ENCODE measurements around the gene ADAMTSL1.

The ADAMTSL1 gene

DNA sequence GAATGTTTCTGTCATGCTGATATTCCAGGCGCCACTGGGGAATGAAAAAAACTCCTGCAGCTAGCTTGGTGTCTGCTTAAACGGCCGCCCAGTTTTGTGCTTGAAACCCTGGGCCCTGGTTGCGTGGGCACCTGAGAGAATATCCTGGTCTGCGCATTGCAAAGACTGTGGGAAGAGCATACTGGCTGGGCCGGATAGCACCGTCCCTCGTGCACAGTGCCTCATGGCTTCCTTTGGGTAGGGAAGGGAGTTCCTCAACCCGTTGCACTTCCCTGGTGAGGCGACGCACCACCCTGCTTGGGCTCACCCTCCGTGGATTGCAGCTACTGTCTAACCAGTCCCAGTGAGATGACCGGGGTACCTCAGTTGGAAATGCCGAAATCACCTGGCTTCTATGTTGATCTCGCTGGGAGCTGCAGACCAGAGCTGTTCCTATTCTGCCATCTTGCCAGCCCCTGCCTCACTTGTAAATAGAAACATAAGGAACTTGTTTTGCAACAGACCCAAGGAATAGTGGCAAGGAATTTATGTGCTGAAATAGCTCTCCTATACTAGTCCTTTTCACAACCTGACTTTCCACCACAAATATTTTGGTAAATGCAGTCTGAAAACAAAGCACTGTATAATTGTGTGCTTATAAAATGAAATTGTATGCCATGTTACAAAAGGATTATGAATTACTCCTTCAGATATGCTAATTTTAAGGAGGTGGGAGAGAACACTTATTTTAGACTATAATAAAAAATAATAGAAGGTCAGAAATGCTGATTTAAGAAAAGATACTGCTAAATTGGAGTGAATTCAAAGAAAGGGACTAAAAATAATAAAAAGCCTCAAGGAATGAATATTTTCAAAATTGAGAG, 90.3 kb downstream of the ADAMTSL1 start:
- Histone ChIP-seq H3K9me3 (ENCODE audit: control insufficient read depth, low read length) (peaks cover 6% of the 10 kb centered on the region), H3K9ac (ENCODE audit: low read length) (no peak overlapping the region), H3K4me3 (ENCODE audit: low read length) (no peak overlapping the region), H3K27me3 (replicated peaks; ENCODE audit: control insufficient read depth, insufficient read depth, low read length) (no peaks in the 10 kb centered on the region), H3K4me1 (ENCODE audit: control insufficient read depth, insufficient read depth, low read length) (peaks cover 15% of the 10 kb centered on the region), H3K36me3 (ENCODE audit: control insufficient read depth, insufficient read depth, low read length, severe bottlenecking) (no peaks in the 10 kb centered on the region)
- peak; percentile 71 for DNase-seq (ENCODE audit: low read depth)

DNA sequence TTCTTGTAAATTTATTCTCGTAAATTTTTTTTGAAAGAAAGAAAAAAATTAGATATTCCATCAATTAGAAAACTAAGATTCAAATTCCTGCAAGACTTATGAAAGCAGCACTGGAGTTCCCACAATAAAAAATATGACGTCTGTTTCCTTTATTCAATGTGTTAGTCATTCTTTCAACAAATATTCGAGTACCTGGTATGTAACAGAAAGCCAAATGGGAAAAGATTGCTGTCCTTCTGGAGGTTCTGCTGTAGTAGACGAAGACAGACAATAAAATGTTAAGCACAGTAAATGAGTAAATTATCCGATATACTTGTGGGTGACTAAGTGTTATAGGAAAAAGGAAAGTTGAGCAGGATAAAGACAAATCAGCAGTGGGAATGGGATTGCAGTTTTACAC, 92.2 kb downstream of the ADAMTSL1 start:
- H3K36me3 ChIP-seq (ENCODE audit: control insufficient read depth, insufficient read depth, low read length, severe bottlenecking), result no peaks in the 10 kb centered on the region
- no peak overlapping the region for H3K9ac ChIP-seq (ENCODE audit: low read length)
- peaks cover 18% of the 10 kb centered on the region for H3K4me1 ChIP-seq (ENCODE audit: control insufficient read depth, insufficient read depth, low read length)
- peaks cover 6% of the 10 kb centered on the region for H3K9me3 ChIP-seq (ENCODE audit: control insufficient read depth, low read length)
- peak; percentile 67 for DNase-seq (ENCODE audit: low read depth)
- H3K4me3 ChIP-seq (ENCODE audit: low read length), result no peak overlapping the region
- H3K27me3 ChIP-seq (replicated peaks; ENCODE audit: control insufficient read depth, insufficient read depth, low read length), result no peaks in the 10 kb centered on the region

DNA sequence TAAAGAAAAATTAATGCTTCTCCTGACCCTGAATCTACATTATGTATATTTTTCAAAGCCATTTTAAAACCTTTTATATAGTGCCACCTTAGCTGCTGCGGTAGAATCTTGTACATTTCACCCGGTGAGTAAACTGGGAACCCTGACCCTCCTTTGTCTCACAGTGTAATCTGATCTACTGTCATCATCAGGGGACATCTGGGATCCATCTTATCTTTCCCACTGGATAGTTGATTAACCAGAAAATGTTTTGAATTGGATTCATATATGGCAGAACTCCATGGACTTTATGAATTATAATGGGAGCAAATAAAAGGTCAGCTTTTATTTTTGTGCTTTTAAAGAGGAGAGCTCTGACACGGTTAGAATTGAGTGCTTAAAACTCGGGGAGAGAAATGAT, 95.0 kb downstream of the ADAMTSL1 start:
- Histone ChIP-seq H3K4me3 (ENCODE audit: low read length) (peak overlapping the region; percentile 61), H3K4me1 (ENCODE audit: control insufficient read depth, insufficient read depth, low read length) (peaks cover 18% of the 10 kb centered on the region), H3K36me3 (ENCODE audit: control insufficient read depth, insufficient read depth, low read length, severe bottlenecking) (peaks cover 2% of the 10 kb centered on the region), H3K9ac (ENCODE audit: low read length) (no peak overlapping the region), H3K27me3 (replicated peaks; ENCODE audit: control insufficient read depth, insufficient read depth, low read length) (no peaks in the 10 kb centered on the region), H3K9me3 (ENCODE audit: control insufficient read depth, low read length) (no peaks in the 10 kb centered on the region)
- no peak for DNase-seq (ENCODE audit: low read depth)

DNA sequence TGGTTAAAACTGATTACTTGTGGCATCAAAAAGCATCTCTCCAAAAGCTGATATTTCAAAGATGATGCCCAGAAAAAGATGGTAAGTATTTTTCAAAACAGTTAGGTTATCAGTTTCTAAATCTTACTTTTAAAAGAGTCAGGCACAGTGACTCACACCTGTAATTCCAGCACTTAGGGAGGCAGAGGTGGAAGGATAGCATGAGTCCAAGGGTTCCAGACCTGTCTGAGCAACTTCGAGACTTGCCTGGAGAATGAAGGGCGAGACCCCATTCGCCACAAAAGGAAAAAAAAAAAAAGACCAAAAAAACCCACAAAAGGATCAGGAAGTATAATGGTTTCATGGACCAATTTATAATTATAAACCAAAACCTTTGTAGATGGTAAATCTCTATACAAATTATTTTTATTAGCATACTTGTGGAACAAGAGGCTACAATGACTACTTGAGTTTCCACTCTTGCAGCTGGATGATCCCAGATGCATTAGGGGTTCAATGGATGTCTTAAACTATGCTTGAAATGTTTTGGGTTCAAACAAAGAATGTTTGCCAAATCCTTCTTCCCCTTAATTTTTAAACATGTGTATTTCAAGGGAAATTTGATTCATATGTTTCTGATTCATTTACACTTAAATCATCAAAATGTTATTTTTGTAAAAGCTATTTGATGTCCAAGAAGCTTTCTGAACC, 96.1 kb downstream of the ADAMTSL1 start:
- no peak overlapping the region for H3K4me3 ChIP-seq (ENCODE audit: low read length)

DNA sequence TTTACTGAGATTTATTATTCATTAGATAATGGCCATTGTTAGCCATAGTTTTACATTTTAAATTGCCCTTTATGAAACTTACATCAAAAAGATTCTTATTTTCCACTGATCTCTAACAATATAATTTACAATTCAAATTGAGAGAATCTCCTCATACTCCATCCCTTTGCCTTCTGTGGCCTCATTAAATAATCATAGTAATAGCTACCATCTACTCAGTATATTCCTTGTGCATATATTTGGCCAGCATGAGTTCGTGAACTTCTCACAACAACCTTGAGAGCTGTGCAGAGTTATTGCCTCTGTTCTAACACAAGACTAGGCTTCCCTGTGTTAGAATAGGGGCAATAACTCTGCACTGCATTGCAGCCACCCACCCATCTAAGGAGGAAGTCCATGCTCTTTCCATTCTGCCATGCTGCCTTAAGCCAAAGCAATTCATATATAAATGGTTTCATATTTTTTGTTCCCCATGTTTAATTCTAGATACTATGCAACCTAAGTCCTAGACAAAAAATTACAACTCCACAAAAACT, 99.1 kb downstream of the ADAMTSL1 start:
- DNase-seq (ENCODE audit: low read depth), result no peak
- Histone ChIP-seq H3K4me3 (ENCODE audit: low read length) (no peak overlapping the region), H3K9ac (ENCODE audit: low read length) (no peak overlapping the region), H3K4me1 (ENCODE audit: control insufficient read depth, insufficient read depth, low read length) (peaks cover 8% of the 10 kb centered on the region), H3K9me3 (ENCODE audit: control insufficient read depth, low read length) (no peaks in the 10 kb centered on the region), H3K27me3 (replicated peaks; ENCODE audit: control insufficient read depth, insufficient read depth, low read length) (no peaks in the 10 kb centered on the region), H3K36me3 (ENCODE audit: control insufficient read depth, insufficient read depth, low read length, severe bottlenecking) (peaks cover 13% of the 10 kb centered on the region)

More for the DNA sequence above, 96.1 kb downstream of the ADAMTSL1 start:
- H3K9ac ChIP-seq (ENCODE audit: low read length), result no peak overlapping the region
- no peaks in the 10 kb centered on the region for H3K27me3 ChIP-seq (replicated peaks; ENCODE audit: control insufficient read depth, insufficient read depth, low read length)
- no peak for DNase-seq (ENCODE audit: low read depth)
- no peaks in the 10 kb centered on the region for H3K9me3 ChIP-seq (ENCODE audit: control insufficient read depth, low read length)
- H3K36me3 ChIP-seq (ENCODE audit: control insufficient read depth, insufficient read depth, low read length, severe bottlenecking), result peaks cover 9% of the 10 kb centered on the region
- peaks cover 14% of the 10 kb centered on the region for H3K4me1 ChIP-seq (ENCODE audit: control insufficient read depth, insufficient read depth, low read length)

DNA sequence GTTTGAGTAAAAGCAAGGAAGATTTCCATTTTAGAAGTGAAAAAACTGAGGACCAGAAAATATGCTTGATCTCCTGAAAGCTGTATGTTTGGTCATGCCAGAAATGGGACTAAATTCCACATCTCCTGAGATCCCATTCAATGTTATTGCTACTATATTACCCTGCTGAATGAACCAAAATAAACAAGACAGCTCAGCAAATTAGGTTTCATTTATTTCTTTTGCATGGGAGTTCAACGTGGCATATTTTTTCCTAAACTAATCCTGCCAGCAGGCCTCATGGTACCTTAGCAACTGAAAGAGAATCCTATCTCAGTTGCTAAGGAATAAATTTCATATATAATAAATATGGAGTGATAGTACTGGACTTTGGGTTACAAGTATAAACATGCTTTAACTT, 101.7 kb downstream of the ADAMTSL1 start:
- H3K9ac ChIP-seq (ENCODE audit: low read length), result no peak overlapping the region
- peaks cover 13% of the 10 kb centered on the region for H3K36me3 ChIP-seq (ENCODE audit: control insufficient read depth, insufficient read depth, low read length, severe bottlenecking)
- H3K9me3 ChIP-seq (ENCODE audit: control insufficient read depth, low read length), result no peaks in the 10 kb centered on the region
- no peaks in the 10 kb centered on the region for H3K27me3 ChIP-seq (replicated peaks; ENCODE audit: control insufficient read depth, insufficient read depth, low read length)
- peaks cover 12% of the 10 kb centered on the region for H3K4me1 ChIP-seq (ENCODE audit: control insufficient read depth, insufficient read depth, low read length)
- peak; percentile 15 for DNase-seq (ENCODE audit: low read depth)
- H3K4me3 ChIP-seq (ENCODE audit: low read length), result no peak overlapping the region

DNA sequence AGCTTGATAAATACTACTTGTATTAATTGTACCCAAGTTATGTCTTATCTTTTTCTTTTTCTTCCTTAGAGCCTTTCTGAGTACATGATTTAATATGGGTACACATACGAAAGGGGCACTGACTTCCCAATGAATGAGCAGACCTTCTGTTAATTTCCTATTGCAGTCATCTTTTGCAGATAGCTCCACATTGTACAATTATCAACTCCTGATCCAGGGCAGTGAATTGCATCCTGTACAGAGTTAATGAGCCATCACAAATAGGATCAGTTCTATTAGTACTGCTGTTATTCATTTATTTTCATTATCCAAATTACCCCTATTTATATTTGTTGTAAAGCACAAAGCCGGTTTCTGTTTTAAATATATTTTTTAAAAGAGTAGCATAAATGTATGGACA, 105.6 kb downstream of the ADAMTSL1 start:
- Histone ChIP-seq H3K27me3 (replicated peaks; ENCODE audit: control insufficient read depth, insufficient read depth, low read length) (no peaks in the 10 kb centered on the region), H3K9me3 (ENCODE audit: control insufficient read depth, low read length) (no peaks in the 10 kb centered on the region), H3K36me3 (ENCODE audit: control insufficient read depth, insufficient read depth, low read length, severe bottlenecking) (peaks cover 9% of the 10 kb centered on the region), H3K9ac (ENCODE audit: low read length) (no peak overlapping the region), H3K4me1 (ENCODE audit: control insufficient read depth, insufficient read depth, low read length) (peaks cover 16% of the 10 kb centered on the region), H3K4me3 (ENCODE audit: low read length) (no peak overlapping the region)
- no peak for DNase-seq (ENCODE audit: low read depth)

DNA sequence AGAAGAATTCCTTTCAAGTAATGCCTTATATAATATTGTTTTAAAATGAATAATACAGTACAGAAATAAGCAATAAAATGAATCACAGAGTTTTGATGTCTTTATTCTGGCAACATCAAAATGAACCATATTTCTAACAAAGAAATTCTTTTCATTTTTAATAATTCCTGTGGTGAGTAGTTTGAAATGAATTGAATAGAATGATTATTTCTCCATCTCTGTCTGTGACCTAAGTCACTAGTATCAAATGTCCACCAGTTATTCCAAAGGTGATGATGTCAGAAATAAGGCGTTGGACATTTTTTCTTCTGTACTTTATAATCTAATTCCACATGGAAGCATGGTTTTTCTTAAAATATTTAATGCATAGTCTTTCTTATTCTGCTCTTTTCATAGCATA, 106.2 kb downstream of the ADAMTSL1 start:
- peak; percentile 42 for DNase-seq (ENCODE audit: low read depth)
- Histone ChIP-seq H3K4me1 (ENCODE audit: control insufficient read depth, insufficient read depth, low read length) (peaks cover 16% of the 10 kb centered on the region), H3K36me3 (ENCODE audit: control insufficient read depth, insufficient read depth, low read length, severe bottlenecking) (peaks cover 7% of the 10 kb centered on the region), H3K27me3 (replicated peaks; ENCODE audit: control insufficient read depth, insufficient read depth, low read length) (no peaks in the 10 kb centered on the region), H3K9me3 (ENCODE audit: control insufficient read depth, low read length) (no peaks in the 10 kb centered on the region), H3K9ac (ENCODE audit: low read length) (no peak overlapping the region), H3K4me3 (ENCODE audit: low read length) (no peak overlapping the region)

DNA sequence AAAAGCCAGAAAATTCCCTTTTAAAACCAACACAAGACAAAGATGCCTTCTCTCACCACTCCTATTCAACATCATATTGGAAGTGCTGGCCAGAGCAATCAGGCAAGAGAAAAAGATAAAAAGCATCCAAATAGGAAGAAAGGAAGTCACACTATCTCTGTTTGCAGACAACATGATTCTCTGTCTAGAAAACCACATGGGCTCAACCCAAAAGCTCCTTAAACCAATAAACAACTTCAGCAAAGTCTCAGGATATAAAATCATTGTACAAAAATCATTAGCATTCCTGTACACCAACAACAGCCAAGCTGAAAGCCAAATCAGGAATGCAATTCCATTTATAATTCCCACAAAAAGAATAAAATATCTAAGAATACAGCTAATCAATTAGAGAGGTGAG, 112.0 kb downstream of the ADAMTSL1 start:
- Histone ChIP-seq H3K9me3 (ENCODE audit: control insufficient read depth, low read length) (peaks cover 5% of the 10 kb centered on the region), H3K36me3 (ENCODE audit: control insufficient read depth, insufficient read depth, low read length, severe bottlenecking) (peaks cover 3% of the 10 kb centered on the region)

DNA sequence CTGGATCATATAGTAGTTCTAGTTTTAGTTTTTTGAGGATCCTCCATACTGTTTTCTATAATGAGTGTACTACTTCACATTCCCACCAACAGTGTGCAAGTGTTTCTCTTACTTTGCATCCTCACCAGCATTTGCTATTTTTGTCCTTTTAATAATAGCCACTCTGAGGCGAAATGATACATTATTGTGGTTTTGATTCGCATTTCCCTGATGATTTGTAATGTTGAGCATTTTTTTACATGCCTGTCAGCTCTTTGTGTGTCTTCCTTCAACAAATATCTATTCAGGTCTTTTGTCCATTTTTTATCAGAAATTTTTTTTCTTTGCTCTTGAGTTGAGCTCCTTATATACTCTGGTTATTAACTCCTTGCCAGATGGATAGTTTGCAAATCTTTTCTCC, 114.0 kb downstream of the ADAMTSL1 start:
- Histone ChIP-seq H3K27me3 (replicated peaks; ENCODE audit: control insufficient read depth, insufficient read depth, low read length) (no peaks in the 10 kb centered on the region), H3K4me1 (ENCODE audit: control insufficient read depth, insufficient read depth, low read length) (peaks cover 3% of the 10 kb centered on the region), H3K9me3 (ENCODE audit: control insufficient read depth, low read length) (peaks cover 18% of the 10 kb centered on the region), H3K4me3 (ENCODE audit: low read length) (no peak overlapping the region), H3K9ac (ENCODE audit: low read length) (no peak overlapping the region), H3K36me3 (ENCODE audit: control insufficient read depth, insufficient read depth, low read length, severe bottlenecking) (no peaks in the 10 kb centered on the region)
- no peak for DNase-seq (ENCODE audit: low read depth)

More for the DNA sequence above, 112.0 kb downstream of the ADAMTSL1 start:
- Histone ChIP-seq H3K4me3 (ENCODE audit: low read length) (no peak overlapping the region), H3K4me1 (ENCODE audit: control insufficient read depth, insufficient read depth, low read length) (peaks cover 4% of the 10 kb centered on the region), H3K27me3 (replicated peaks; ENCODE audit: control insufficient read depth, insufficient read depth, low read length) (no peaks in the 10 kb centered on the region), H3K9ac (ENCODE audit: low read length) (no peak overlapping the region)
- no peak for DNase-seq (ENCODE audit: low read depth)

DNA sequence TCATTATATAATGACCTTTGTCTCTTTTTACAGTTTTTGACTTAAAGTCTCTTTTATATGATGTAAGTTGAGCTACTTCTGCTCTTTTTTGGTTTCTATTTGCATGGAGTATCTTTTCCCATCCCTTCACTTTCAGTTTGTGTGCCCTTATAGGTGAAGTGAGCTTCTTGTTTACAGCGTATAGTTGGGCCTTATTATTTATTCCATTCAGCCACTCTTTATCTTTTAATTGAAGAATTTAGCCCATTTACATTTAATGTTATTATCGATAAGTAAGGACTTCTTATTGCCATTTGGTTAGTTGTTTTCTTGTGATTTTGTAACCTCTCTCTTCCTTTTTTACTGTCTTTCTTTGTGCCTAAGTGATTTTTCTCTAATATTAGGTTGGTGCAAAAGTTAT, 117.3 kb downstream of the ADAMTSL1 start:
- no peak for DNase-seq (ENCODE audit: low read depth)
- H3K4me3 ChIP-seq (ENCODE audit: low read length), result peak overlapping the region; percentile 56
- no peak overlapping the region for H3K9ac ChIP-seq (ENCODE audit: low read length)
- no peaks in the 10 kb centered on the region for H3K27me3 ChIP-seq (replicated peaks; ENCODE audit: control insufficient read depth, insufficient read depth, low read length)
- peaks cover 16% of the 10 kb centered on the region for H3K4me1 ChIP-seq (ENCODE audit: control insufficient read depth, insufficient read depth, low read length)
- peaks cover 22% of the 10 kb centered on the region for H3K9me3 ChIP-seq (ENCODE audit: control insufficient read depth, low read length)
- H3K36me3 ChIP-seq (ENCODE audit: control insufficient read depth, insufficient read depth, low read length, severe bottlenecking), result no peaks in the 10 kb centered on the region
